Measurements from ENCODE around the gene SOD3. TPM values are rescaled to one million over a fixed set of nuclear protein-coding genes. Genes with fewer than 3 reads are reported as not detected.

Gene SOD3
- polyA plus RNA-seq, 1 donor: 5.3 TPM

DNA sequence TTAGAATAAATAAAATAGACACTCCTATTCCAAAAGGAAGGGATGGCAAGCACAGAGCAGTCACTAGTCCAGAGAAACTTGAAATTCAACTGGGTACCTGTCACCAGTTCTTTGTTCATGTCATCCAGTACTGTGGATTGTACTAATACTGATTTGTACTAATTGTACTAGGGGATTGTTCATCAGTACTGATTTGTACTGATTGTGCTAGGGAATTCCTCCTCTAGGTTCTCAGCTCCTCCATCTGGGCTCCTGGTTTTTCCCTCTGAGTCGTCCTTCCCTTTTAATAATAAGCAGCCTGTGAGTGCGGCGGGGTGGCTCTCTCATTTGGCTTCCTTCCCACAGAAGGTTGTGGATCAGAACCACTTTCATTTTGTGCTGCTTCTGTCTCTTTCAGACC is 31.0 kb upstream of the SOD3 start:
- no peaks in the 10 kb centered on the region for H3K9me3 ChIP-seq (ENCODE audit: control insufficient read depth, low read depth, low read length)
- H3K36me3 ChIP-seq (ENCODE audit: control insufficient read depth, insufficient read depth, low read length): no peaks in the 10 kb centered on the region
- WGBS (ENCODE audit: insufficient coverage, low lambda C conversion rate): no CpG with 5 or more reads among the region's 3 CpGs
- DNase-seq: no peak
- no peak overlapping the region for H3K4me3 ChIP-seq (ENCODE audit: low read length)
- H3K4me1 ChIP-seq (ENCODE audit: control insufficient read depth, insufficient read depth, low read length): no peaks in the 10 kb centered on the region
- no peak overlapping the region for H3K27ac ChIP-seq (ENCODE audit: low read length)
- no peaks in the 10 kb centered on the region for H3K27me3 ChIP-seq (ENCODE audit: control insufficient read depth, insufficient read depth, low read length)

DNA sequence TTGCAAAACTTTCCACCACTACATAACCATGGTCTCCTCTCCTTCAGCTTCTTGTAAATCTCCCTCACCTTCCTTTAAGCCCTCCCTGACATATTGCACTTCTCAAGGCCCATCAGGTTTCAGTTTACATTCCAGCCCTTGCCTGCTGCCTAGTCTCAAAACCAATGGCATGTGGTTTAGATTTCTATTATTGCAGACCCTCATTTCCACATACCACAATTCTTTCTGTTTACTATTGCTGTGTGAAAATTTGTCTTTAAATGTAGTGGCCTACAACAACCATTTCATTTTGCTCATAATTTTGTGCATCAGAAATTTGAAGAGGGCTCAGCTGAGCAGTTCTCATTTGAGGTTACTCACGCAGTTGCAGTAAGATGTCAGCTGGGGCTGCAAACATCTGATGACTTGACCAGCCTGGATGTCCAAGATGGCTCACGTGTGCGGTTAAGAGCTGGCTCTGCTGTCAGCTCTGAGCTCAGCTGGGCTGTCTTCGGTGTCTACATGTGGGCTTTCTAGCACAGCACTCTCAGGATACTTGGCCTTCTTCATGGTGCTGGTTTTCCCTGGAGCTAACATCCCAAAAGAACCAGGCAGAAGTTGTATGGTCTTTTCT is 29.9 kb upstream of the SOD3 start:
- no CpG with 5 or more reads among the region's 4 CpGs for WGBS (ENCODE audit: insufficient coverage, low lambda C conversion rate)
- Histone ChIP-seq H3K4me1 (ENCODE audit: control insufficient read depth, insufficient read depth, low read length) (no peaks in the 10 kb centered on the region), H3K9me3 (ENCODE audit: control insufficient read depth, low read depth, low read length) (no peaks in the 10 kb centered on the region), H3K36me3 (ENCODE audit: control insufficient read depth, insufficient read depth, low read length) (no peaks in the 10 kb centered on the region), H3K4me3 (ENCODE audit: low read length) (no peak overlapping the region), H3K27me3 (ENCODE audit: control insufficient read depth, insufficient read depth, low read length) (no peaks in the 10 kb centered on the region), H3K27ac (ENCODE audit: low read length) (no peak overlapping the region)
- no peak for DNase-seq

DNA sequence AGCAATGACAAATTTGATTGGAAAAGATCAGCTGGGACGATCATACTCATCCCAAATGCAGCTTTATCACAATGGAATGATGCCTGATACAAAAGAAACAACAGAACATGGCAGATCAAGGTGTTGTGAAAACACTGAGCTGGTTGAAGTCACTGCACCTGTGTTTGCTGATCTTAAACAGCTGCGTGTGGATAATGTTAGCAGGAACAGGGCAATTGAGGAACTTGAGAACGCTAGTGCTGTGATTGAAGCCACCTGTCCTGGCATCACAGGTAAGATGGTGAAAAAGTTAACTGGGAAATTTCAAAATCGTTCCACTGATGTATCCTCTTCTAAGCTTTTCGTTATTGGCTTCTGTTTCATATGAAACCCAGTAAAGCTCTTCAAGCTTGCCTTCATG is 27.4 kb upstream of the SOD3 start:
- H3K27ac ChIP-seq (ENCODE audit: low read length): no peak overlapping the region
- H3K4me3 ChIP-seq (ENCODE audit: low read length): no peak overlapping the region
- no peaks in the 10 kb centered on the region for H3K36me3 ChIP-seq (ENCODE audit: control insufficient read depth, insufficient read depth, low read length)
- no peaks in the 10 kb centered on the region for H3K9me3 ChIP-seq (ENCODE audit: control insufficient read depth, low read depth, low read length)
- H3K4me1 ChIP-seq (ENCODE audit: control insufficient read depth, insufficient read depth, low read length): no peaks in the 10 kb centered on the region
- no peaks in the 10 kb centered on the region for H3K27me3 ChIP-seq (ENCODE audit: control insufficient read depth, insufficient read depth, low read length)
- WGBS (ENCODE audit: insufficient coverage, low lambda C conversion rate): 33% methylated on average over 3 of the region's 5 CpGs
- DNase-seq: no peak

DNA sequence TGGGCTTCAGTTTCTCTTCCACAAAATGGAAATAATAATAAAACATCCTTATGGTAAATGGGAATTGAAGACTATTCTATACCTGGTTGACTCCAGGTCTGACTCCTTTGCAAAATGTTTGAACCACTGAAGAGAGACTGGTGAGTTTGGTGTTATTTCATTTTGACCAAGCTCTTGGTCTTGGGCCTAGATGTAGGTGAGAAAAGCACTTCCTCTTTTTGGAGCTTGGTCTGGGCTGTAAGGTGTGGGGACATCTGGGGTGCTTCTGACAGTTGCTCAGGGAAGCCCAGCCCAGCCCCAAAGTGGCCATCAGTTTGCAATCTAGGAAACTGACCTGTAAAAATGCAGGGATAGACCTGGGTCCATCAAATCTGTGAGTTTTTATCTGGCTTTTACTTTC is 26.8 kb upstream of the SOD3 start:
- no peaks in the 10 kb centered on the region for H3K9me3 ChIP-seq (ENCODE audit: control insufficient read depth, low read depth, low read length)
- H3K36me3 ChIP-seq (ENCODE audit: control insufficient read depth, insufficient read depth, low read length): no peaks in the 10 kb centered on the region
- H3K27ac ChIP-seq (ENCODE audit: low read length): no peak overlapping the region
- H3K27me3 ChIP-seq (ENCODE audit: control insufficient read depth, insufficient read depth, low read length): no peaks in the 10 kb centered on the region
- H3K4me3 ChIP-seq (ENCODE audit: low read length): no peak overlapping the region
- no peak for DNase-seq
- no peaks in the 10 kb centered on the region for H3K4me1 ChIP-seq (ENCODE audit: control insufficient read depth, insufficient read depth, low read length)

DNA sequence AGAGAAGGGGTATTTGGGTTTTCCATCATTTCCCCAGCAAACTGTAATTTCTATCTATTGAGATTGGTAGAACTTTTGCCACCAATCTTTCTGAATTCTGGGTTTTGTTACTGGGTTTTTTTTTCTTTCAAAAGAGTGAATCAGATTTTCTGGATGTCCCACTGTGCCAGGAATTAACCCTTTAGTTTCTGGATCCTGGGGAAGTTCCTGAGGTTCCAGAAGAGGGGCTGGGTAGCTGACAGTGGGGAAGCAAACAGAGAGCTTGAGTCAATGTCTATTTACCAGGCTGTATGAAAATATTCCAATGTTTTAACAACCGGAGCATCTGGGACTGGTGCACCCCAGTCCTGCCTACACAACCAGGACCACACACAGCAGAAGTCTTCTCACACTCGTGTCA is 25.8 kb upstream of the SOD3 start:
- no CpG with 5 or more reads among the region's 2 CpGs for WGBS (ENCODE audit: insufficient coverage, low lambda C conversion rate)

DNA sequence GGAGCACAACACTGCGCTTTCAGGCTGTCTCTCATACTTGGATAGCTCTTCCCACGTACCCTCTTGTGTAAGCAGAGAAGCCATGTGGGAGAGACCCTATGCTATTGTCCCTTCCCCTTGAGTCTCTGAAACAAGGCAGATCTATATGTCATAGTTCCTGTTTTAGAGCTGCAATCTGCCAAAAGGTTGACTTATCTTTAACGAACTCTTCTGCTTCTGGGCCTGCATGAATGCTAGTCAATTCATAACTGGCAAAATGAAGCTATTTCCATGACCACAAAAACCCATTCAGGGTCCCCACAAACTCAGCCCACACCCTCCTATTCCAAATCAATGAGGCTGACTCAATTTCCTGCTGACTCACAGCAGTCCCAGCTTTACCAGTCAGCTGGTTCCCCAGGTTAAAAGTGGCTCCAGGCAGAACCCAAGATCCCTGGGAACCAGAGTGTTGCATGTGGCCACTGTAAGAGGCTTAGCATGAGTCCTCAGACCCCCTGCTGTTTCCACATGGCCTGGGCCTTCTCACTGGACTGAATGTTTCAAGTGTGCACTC is 25.3 kb upstream of the SOD3 start:
- no CpG with 5 or more reads among the region's 3 CpGs for WGBS (ENCODE audit: insufficient coverage, low lambda C conversion rate)
- H3K36me3 ChIP-seq (ENCODE audit: control insufficient read depth, insufficient read depth, low read length): no peaks in the 10 kb centered on the region
- H3K4me3 ChIP-seq (ENCODE audit: low read length): no peak overlapping the region
- no peak for DNase-seq
- no peaks in the 10 kb centered on the region for H3K9me3 ChIP-seq (ENCODE audit: control insufficient read depth, low read depth, low read length)
- no peaks in the 10 kb centered on the region for H3K4me1 ChIP-seq (ENCODE audit: control insufficient read depth, insufficient read depth, low read length)
- H3K27me3 ChIP-seq (ENCODE audit: control insufficient read depth, insufficient read depth, low read length): no peaks in the 10 kb centered on the region
- H3K27ac ChIP-seq (ENCODE audit: low read length): no peak overlapping the region

More for the DNA sequence above, 25.8 kb upstream of the SOD3 start:
- no peak overlapping the region for H3K4me3 ChIP-seq (ENCODE audit: low read length)
- no peaks in the 10 kb centered on the region for H3K27me3 ChIP-seq (ENCODE audit: control insufficient read depth, insufficient read depth, low read length)
- H3K9me3 ChIP-seq (ENCODE audit: control insufficient read depth, low read depth, low read length): no peaks in the 10 kb centered on the region
- no peaks in the 10 kb centered on the region for H3K36me3 ChIP-seq (ENCODE audit: control insufficient read depth, insufficient read depth, low read length)
- no peak overlapping the region for H3K27ac ChIP-seq (ENCODE audit: low read length)
- no peak for DNase-seq
- no peaks in the 10 kb centered on the region for H3K4me1 ChIP-seq (ENCODE audit: control insufficient read depth, insufficient read depth, low read length)

- H3K36me3 ChIP-seq (ENCODE audit: control insufficient read depth, insufficient read depth, low read length): no peaks in the 10 kb centered on the region
- H3K27me3 ChIP-seq (ENCODE audit: control insufficient read depth, insufficient read depth, low read length): no peaks in the 10 kb centered on the region
- no peaks in the 10 kb centered on the region for H3K4me1 ChIP-seq (ENCODE audit: control insufficient read depth, insufficient read depth, low read length)
- no peaks in the 10 kb centered on the region for H3K9me3 ChIP-seq (ENCODE audit: control insufficient read depth, low read depth, low read length)
- H3K4me3 ChIP-seq (ENCODE audit: low read length): no peak overlapping the region
- H3K27ac ChIP-seq (ENCODE audit: low read length): no peak overlapping the region
- 100% methylated on average over 2 of the region's 4 CpGs for WGBS (ENCODE audit: insufficient coverage, low lambda C conversion rate)
- DNase-seq: no peak
Measured at GRCh38 chr4:24770667-24771066, 24.7 kb upstream of the SOD3 start.

DNA sequence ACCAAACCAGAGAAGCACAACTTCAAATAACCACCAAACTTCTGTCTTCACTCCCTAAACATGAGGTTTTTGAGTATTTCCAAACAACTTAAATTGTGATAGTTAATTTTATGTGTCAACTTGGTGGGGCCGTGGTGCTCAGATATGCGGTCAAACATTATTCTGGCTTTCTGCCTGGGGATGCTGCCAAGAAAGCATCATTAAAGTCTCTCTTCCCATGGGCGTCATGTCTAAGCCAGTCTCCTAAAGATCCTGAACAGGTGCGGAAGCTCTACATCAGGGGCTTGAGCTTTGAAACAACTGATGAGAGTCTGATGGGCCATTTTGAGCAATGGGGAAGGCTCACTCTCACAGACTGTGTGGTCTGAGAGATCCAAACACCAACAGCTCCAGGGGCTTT is 24.1 kb upstream of the SOD3 start:
- Histone ChIP-seq H3K27ac (ENCODE audit: low read length) (no peak overlapping the region), H3K27me3 (ENCODE audit: control insufficient read depth, insufficient read depth, low read length) (no peaks in the 10 kb centered on the region), H3K36me3 (ENCODE audit: control insufficient read depth, insufficient read depth, low read length) (no peaks in the 10 kb centered on the region), H3K4me1 (ENCODE audit: control insufficient read depth, insufficient read depth, low read length) (no peaks in the 10 kb centered on the region), H3K9me3 (ENCODE audit: control insufficient read depth, low read depth, low read length) (no peaks in the 10 kb centered on the region), H3K4me3 (ENCODE audit: low read length) (no peak overlapping the region)
- WGBS (ENCODE audit: insufficient coverage, low lambda C conversion rate): no CpG with 5 or more reads among the region's 4 CpGs
- no peak for DNase-seq

GRCh38 chr4:24772061-24772705 is 23.2 kb upstream of the SOD3 start:
- no peak overlapping the region for H3K27ac ChIP-seq (ENCODE audit: low read length)

DNA sequence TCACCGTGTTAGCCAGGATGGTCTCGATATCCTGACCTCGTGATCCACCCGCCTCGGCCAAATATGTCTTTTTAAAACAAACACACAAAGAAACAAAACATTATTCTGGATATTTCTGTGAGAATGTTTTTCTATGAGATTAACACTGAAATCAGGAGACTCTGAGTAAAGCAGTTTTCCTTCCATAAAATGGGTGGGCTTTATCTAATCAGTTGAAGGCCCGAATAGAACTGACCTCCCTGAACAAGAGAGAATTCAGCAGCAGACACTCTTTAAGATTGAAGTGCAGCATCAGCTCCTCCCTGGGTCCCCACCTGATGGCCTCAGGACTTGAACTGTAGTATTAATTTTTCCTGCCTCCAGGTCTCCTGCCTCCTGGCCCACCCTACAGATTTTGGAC is 22.4 kb upstream of the SOD3 start:
- Histone ChIP-seq H3K27me3 (ENCODE audit: control insufficient read depth, insufficient read depth, low read length) (no peaks in the 10 kb centered on the region), H3K4me1 (ENCODE audit: control insufficient read depth, insufficient read depth, low read length) (no peaks in the 10 kb centered on the region), H3K36me3 (ENCODE audit: control insufficient read depth, insufficient read depth, low read length) (no peaks in the 10 kb centered on the region), H3K9me3 (ENCODE audit: control insufficient read depth, low read depth, low read length) (no peaks in the 10 kb centered on the region), H3K27ac (ENCODE audit: low read length) (no peak overlapping the region), H3K4me3 (ENCODE audit: low read length) (no peak overlapping the region)
- no peak for DNase-seq
- no CpG with 5 or more reads among the region's 6 CpGs for WGBS (ENCODE audit: insufficient coverage, low lambda C conversion rate)

More at GRCh38 chr4:24772061-24772705, 23.2 kb upstream of the SOD3 start:
- Histone ChIP-seq H3K4me1 (ENCODE audit: control insufficient read depth, insufficient read depth, low read length) (no peaks in the 10 kb centered on the region), H3K36me3 (ENCODE audit: control insufficient read depth, insufficient read depth, low read length) (no peaks in the 10 kb centered on the region), H3K9me3 (ENCODE audit: control insufficient read depth, low read depth, low read length) (no peaks in the 10 kb centered on the region), H3K27me3 (ENCODE audit: control insufficient read depth, insufficient read depth, low read length) (no peaks in the 10 kb centered on the region), H3K4me3 (ENCODE audit: low read length) (no peak overlapping the region)
- WGBS (ENCODE audit: insufficient coverage, low lambda C conversion rate): no CpG with 5 or more reads among the region's 5 CpGs
- no peak for DNase-seq

DNA sequence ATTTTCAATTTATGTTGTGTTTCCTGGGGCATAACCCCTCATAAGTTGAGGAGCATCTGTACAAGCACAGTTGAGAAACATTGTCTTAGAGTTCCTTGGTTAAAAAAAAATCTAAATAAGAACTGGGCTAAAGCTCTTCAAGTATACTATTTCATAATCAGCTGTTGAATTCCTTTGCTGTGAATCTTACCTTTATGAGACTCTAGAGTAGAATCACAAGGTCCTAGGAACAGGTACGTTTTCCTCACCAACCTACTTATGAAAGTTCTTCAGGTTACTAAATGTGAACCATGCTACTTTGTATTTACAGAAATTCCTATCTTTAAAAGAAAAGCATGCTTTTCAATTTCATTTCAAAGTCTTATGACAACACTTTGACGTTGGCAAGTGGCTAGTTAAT is 20.9 kb upstream of the SOD3 start:
- no peaks in the 10 kb centered on the region for H3K9me3 ChIP-seq (ENCODE audit: control insufficient read depth, low read depth, low read length)
- WGBS (ENCODE audit: insufficient coverage, low lambda C conversion rate): no CpG with 5 or more reads among the region's 2 CpGs
- no peak overlapping the region for H3K4me3 ChIP-seq (ENCODE audit: low read length)
- no peaks in the 10 kb centered on the region for H3K27me3 ChIP-seq (ENCODE audit: control insufficient read depth, insufficient read depth, low read length)
- DNase-seq: no peak
- H3K27ac ChIP-seq (ENCODE audit: low read length): no peak overlapping the region
- no peaks in the 10 kb centered on the region for H3K36me3 ChIP-seq (ENCODE audit: control insufficient read depth, insufficient read depth, low read length)
- H3K4me1 ChIP-seq (ENCODE audit: control insufficient read depth, insufficient read depth, low read length): no peaks in the 10 kb centered on the region
